ENCODE measurements around the gene NELFB. TPM values are rescaled to one million over a fixed set of nuclear protein-coding genes. Genes with fewer than 3 reads are reported as not detected.

Gene NELFB
- polyA plus RNA-seq, 1 donor (not counting 4 experiments of a cell fraction or from before 2014, with no cell fraction given): 25.1 TPM

GRCh38 chr9:137271696-137272076 lies 16.6 kb downstream of the NELFB start:
- Histone ChIP-seq H3K27ac (ENCODE audit: control insufficient read depth, insufficient read depth, low read length) (no peak overlapping the region), H3K9me3 (ENCODE audit: control insufficient read depth, low read depth, low read length) (no peaks in the 10 kb centered on the region), H3K4me2 (ENCODE audit: control insufficient read depth, extremely low read depth, insufficient read depth, low read depth, low read length) (no peak overlapping the region), H3K4me1 (ENCODE audit: control insufficient read depth, extremely low read depth, insufficient read depth, low read length) (peaks cover 19% of the 10 kb centered on the region), H3K79me2 (ENCODE audit: control insufficient read depth, insufficient read depth, low read length) (peaks cover 4% of the 10 kb centered on the region), H3K9me1 (ENCODE audit: control insufficient read depth, extremely low read depth, insufficient read depth, low read length) (no peaks in the 10 kb centered on the region), H2AFZ (ENCODE audit: control insufficient read depth, low read length) (no peak overlapping the region), H3K27me3 (ENCODE audit: control insufficient read depth, extremely low read depth, insufficient read depth, low read length) (no peaks in the 10 kb centered on the region), H3K9ac (ENCODE audit: control insufficient read depth, extremely low read depth, insufficient read depth, low read length) (no peak overlapping the region), H3K4me3 (ENCODE audit: control insufficient read depth in 2 of 3, extremely low read depth in 1 of 3, insufficient read depth in 2 of 3, low read depth in 1 of 3, low read length in 3 of 3) (no peak overlapping the region), H4K20me1 (ENCODE audit: control insufficient read depth, extremely low read depth, insufficient read depth, low read length) (peaks cover 12% of the 10 kb centered on the region), H3K36me3 (ENCODE audit: control insufficient read depth in 2 of 2, extremely low read depth in 1 of 2, insufficient read depth in 2 of 2, low read length in 2 of 2) (peaks cover 23 to 28% of the 10 kb centered on the region in 2 experiments)
- dilution Hi-C loops (cut with MboI; ENCODE audit: extremely low pct_ligation_motif_present, low sequenced_read_pairs): no loop called here
- no peak for DNase-seq (ENCODE audit: low read depth, low spot score)
- TF ChIP-seq EZH2 (IDR thresholded peaks at IDR 0.05; ENCODE audit: low read length): no peak
- TF ChIP-seq CTCF (optimal IDR thresholded peaks at IDR 0.05 in 1 of 3, IDR thresholded peaks at IDR 0.05 in 1 of 3, conservative IDR thresholded peaks at IDR 0.05 in 1 of 3; ENCODE audit: extremely low read depth in 1 of 3, insufficient read depth in 2 of 3, low read length in 3 of 3): no peak
- no peak for FAIRE-seq

GRCh38 chr9:137272241-137273094 lies 17.3 kb downstream of the NELFB start:
- DNase-seq (ENCODE audit: low read depth, low spot score) (no peak), FAIRE-seq (no peak)
- peaks cover 20 to 28% of the 10 kb centered on the region in 2 experiments for H3K36me3 ChIP-seq (ENCODE audit: control insufficient read depth in 2 of 2, extremely low read depth in 1 of 2, insufficient read depth in 2 of 2, low read length in 2 of 2)
- H3K9me1 ChIP-seq (ENCODE audit: control insufficient read depth, extremely low read depth, insufficient read depth, low read length): no peaks in the 10 kb centered on the region
- TF ChIP-seq CTCF (optimal IDR thresholded peaks at IDR 0.05 in 1 of 3, IDR thresholded peaks at IDR 0.05 in 1 of 3, conservative IDR thresholded peaks at IDR 0.05 in 1 of 3; ENCODE audit: extremely low read depth in 1 of 3, insufficient read depth in 2 of 3, low read length in 3 of 3) (no peak), EZH2 (IDR thresholded peaks at IDR 0.05; ENCODE audit: low read length) (no peak)
- H3K4me1 ChIP-seq (ENCODE audit: control insufficient read depth, extremely low read depth, insufficient read depth, low read length): peaks cover 26% of the 10 kb centered on the region
- no peaks in the 10 kb centered on the region for H3K27me3 ChIP-seq (ENCODE audit: control insufficient read depth, extremely low read depth, insufficient read depth, low read length)
- no peak overlapping the region for H3K27ac ChIP-seq (ENCODE audit: control insufficient read depth, insufficient read depth, low read length)
- peaks cover 12% of the 10 kb centered on the region for H4K20me1 ChIP-seq (ENCODE audit: control insufficient read depth, extremely low read depth, insufficient read depth, low read length)
- H3K4me2 ChIP-seq (ENCODE audit: control insufficient read depth, extremely low read depth, insufficient read depth, low read depth, low read length): no peak overlapping the region
- no peak overlapping the region for H3K4me3 ChIP-seq (ENCODE audit: control insufficient read depth in 2 of 3, extremely low read depth in 1 of 3, insufficient read depth in 2 of 3, low read depth in 1 of 3, low read length in 3 of 3)
- H2AFZ ChIP-seq (ENCODE audit: control insufficient read depth, low read length): no peak overlapping the region
- dilution Hi-C loops (cut with MboI; ENCODE audit: extremely low pct_ligation_motif_present, low sequenced_read_pairs): no loop called here
- peaks cover 4% of the 10 kb centered on the region for H3K79me2 ChIP-seq (ENCODE audit: control insufficient read depth, insufficient read depth, low read length)
- no peaks in the 10 kb centered on the region for H3K9me3 ChIP-seq (ENCODE audit: control insufficient read depth, low read depth, low read length)
- H3K9ac ChIP-seq (ENCODE audit: control insufficient read depth, extremely low read depth, insufficient read depth, low read length): no peak overlapping the region
